IPS DF 4.7 (cell line): ENCODE data around the gene GRPEL2.

ENCODE experiments used
- DNase-seq: peaks from one replicate; pipeline ENCODE4 v3.0.0-alpha.2; 2013; ENCODE audit warnings: low spot score; ENCODE audit errors: extremely low read depth

GRPEL2 gene

GRCh38 chr5:149345147-149345891 is at the start of gene GRPEL2:
TSS of gene GRPEL2 (plus strand) at chr5:149345499. CDS start at chr5:149345540, 41 bp downstream.
- DNase-seq = peak; percentile 90

- DNase-seq = no peak
Measured at GRCh38 chr5:149297340-149298025, 47.8 kb upstream of the GRPEL2 start.

GRCh38 chr5:149298163-149298562 is 47.1 kb upstream of the GRPEL2 start:
- no peak for DNase-seq

GRCh38 chr5:149298842-149299404 is 46.4 kb upstream of the GRPEL2 start:
- DNase-seq = no peak

- no peak for DNase-seq
Measured at GRCh38 chr5:149299451-149300054, 45.7 kb upstream of the GRPEL2 start.

GRCh38 chr5:149300441-149300840 is 44.9 kb upstream of the GRPEL2 start:
- DNase-seq = no peak

- no peak for DNase-seq
Measured at GRCh38 chr5:149301049-149301743, 44.1 kb upstream of the GRPEL2 start.

- DNase-seq = no peak
Measured at GRCh38 chr5:149301744-149302380, 43.4 kb upstream of the GRPEL2 start.

- DNase-seq = no peak
Measured at GRCh38 chr5:149302641-149303040, 42.7 kb upstream of the GRPEL2 start.

- no peak for DNase-seq
Measured at GRCh38 chr5:149303210-149303609, 42.1 kb upstream of the GRPEL2 start.

GRCh38 chr5:149304195-149305078 is 40.9 kb upstream of the GRPEL2 start:
- DNase-seq = no peak

GRCh38 chr5:149309354-149309753 is 35.9 kb upstream of the GRPEL2 start:
- no peak for DNase-seq

- no peak for DNase-seq
Measured at GRCh38 chr5:149310488-149310887, 34.8 kb upstream of the GRPEL2 start.

- DNase-seq = no peak
Measured at GRCh38 chr5:149310947-149311658, 34.2 kb upstream of the GRPEL2 start.

GRCh38 chr5:149313151-149313841 is 32.0 kb upstream of the GRPEL2 start:
- DNase-seq = no peak

- no peak for DNase-seq
Measured at GRCh38 chr5:149314571-149315111, 30.7 kb upstream of the GRPEL2 start.

GRCh38 chr5:149315753-149316152 is 29.5 kb upstream of the GRPEL2 start:
- no peak for DNase-seq

GRCh38 chr5:149317281-149318048 is 27.8 kb upstream of the GRPEL2 start:
- DNase-seq = no peak
